ENCODE measurements around the gene PDE9A.
"Not testable (repeated sequence)": the region's sequence is repeated elsewhere in the genome, so short reads cannot be mapped to it uniquely, and the experiment has no call there.

The PDE9A gene

DNA sequence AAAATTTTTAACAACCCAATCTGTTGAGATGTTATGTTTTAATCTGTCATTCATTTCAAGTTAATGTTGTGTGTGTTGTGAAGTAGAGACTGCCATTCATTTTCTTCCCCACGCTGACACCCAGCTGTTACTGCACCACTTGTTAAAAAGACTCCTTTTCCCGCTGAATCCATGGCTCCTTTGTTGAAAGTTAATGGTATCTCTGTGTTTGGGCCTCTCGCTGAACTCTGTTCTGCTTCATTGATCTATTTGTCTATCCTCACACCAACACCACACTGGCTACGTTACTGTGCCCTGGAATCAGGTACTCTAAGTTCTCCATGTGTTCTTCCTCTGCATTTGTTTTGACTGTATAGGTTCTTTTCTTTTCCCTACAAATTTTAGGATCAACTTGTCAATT is 58.2 kb downstream of the PDE9A start:
- no peak overlapping the region for H3K18ac ChIP-seq (ENCODE audit: low read length)
- no CpG with 5 or more reads among the region's 4 CpGs for WGBS (ENCODE audit: extremely low coverage, insufficient coverage, insufficient read length)
- no peak overlapping the region for H3K9ac ChIP-seq (ENCODE audit: low read length)
- no peaks in the 10 kb centered on the region for H3K4me1 ChIP-seq (ENCODE audit: control insufficient read depth in 1 of 2, insufficient read depth in 2 of 2, low read length in 2 of 2)
- H3K4ac ChIP-seq (ENCODE audit: low read depth, low read length) = no peak overlapping the region
- no peak overlapping the region for H4K8ac ChIP-seq (ENCODE audit: low read depth, low read length)
- peaks cover 2% of the 10 kb centered on the region for H3K9me3 ChIP-seq (ENCODE audit: insufficient read depth, low read depth, low read length)
- H2AK5ac ChIP-seq (ENCODE audit: low read length) = no peak overlapping the region
- DNase-seq = no peak
- no peak overlapping the region for H2BK12ac ChIP-seq (ENCODE audit: low read length)
- H4K91ac ChIP-seq (ENCODE audit: low read depth, low read length) = no peak overlapping the region
- no peak overlapping the region for H2BK120ac ChIP-seq (ENCODE audit: insufficient read depth, low read length, poor library complexity)
- H3K4me3 ChIP-seq (ENCODE audit: low read depth, low read length) = no peak overlapping the region
- no peaks in the 10 kb centered on the region for H3K79me2 ChIP-seq (ENCODE audit: control insufficient read depth, insufficient read depth, low read length, poor library complexity)
- H3K27me3 ChIP-seq (ENCODE audit: insufficient read depth, low read length) = no peaks in the 10 kb centered on the region
- H3K79me1 ChIP-seq (ENCODE audit: low read length) = no peaks in the 10 kb centered on the region
- no peak overlapping the region for H3K23ac ChIP-seq (ENCODE audit: low read length)
- H2AFZ ChIP-seq (ENCODE audit: insufficient read depth, low read length, poor library complexity) = no peak overlapping the region
- no peak overlapping the region for H3K27ac ChIP-seq (ENCODE audit: low read depth, low read length)
- no peak overlapping the region for H2BK5ac ChIP-seq (ENCODE audit: low read depth, low read length, poor library complexity)
- no peak overlapping the region for H3K14ac ChIP-seq (ENCODE audit: low read length)
- no peak overlapping the region for H3K4me2 ChIP-seq (ENCODE audit: low read length)
- H3K36me3 ChIP-seq (ENCODE audit: control insufficient read depth in 1 of 2, insufficient read depth in 2 of 2, low read length in 2 of 2) = peaks cover 0 to 2% of the 10 kb centered on the region in 2 experiments
- no peak overlapping the region for H4K12ac ChIP-seq (ENCODE audit: low read depth, low read length)

DNA sequence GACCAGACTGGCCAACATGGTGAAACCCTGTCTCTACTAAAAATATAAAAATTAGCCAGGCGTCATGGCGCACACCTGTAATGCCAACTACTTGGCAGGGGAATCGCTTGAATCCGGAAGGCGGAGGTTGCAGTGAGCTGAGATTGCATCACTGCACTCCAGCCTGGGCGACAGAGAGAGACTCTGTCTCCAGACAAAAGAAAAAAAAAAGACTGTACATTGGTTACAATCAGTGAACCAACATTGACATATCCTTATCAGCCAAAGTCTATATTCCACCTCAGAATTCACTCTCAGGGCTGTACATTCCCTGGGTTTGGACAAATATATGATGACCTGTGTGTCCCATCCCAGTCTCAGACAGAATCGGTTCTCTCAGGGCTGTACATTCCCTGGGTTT is 62.0 kb downstream of the PDE9A start:
- H3K79me1 ChIP-seq (ENCODE audit: low read length); H4K12ac ChIP-seq (ENCODE audit: low read depth, low read length): not testable (repeated sequence)
- no CpG with 5 or more reads among the region's 7 CpGs for WGBS (ENCODE audit: extremely low coverage, insufficient coverage, insufficient read length)

GRCh38 chr21:42716074-42716473 is 62.7 kb downstream of the PDE9A start:
- Histone ChIP-seq H4K12ac (ENCODE audit: low read depth, low read length) (no peak overlapping the region), H4K91ac (ENCODE audit: low read depth, low read length) (no peak overlapping the region), H3K79me1 (ENCODE audit: low read length) (no peaks in the 10 kb centered on the region), H3K4ac (ENCODE audit: low read depth, low read length) (no peak overlapping the region), H2AFZ (ENCODE audit: insufficient read depth, low read length, poor library complexity) (no peak overlapping the region), H3K14ac (ENCODE audit: low read length) (no peak overlapping the region), H3K23ac (ENCODE audit: low read length) (peak overlapping the region; percentile 31), H3K4me2 (ENCODE audit: low read length) (no peak overlapping the region), H4K8ac (ENCODE audit: low read depth, low read length) (no peak overlapping the region), H3K9me3 (ENCODE audit: insufficient read depth, low read depth, low read length) (no peaks in the 10 kb centered on the region), H2BK12ac (ENCODE audit: low read length) (no peak overlapping the region), H3K79me2 (ENCODE audit: control insufficient read depth, insufficient read depth, low read length, poor library complexity) (no peaks in the 10 kb centered on the region), H3K36me3 (ENCODE audit: control insufficient read depth in 1 of 2, insufficient read depth in 2 of 2, low read length in 2 of 2) (no peaks in the 10 kb centered on the region), H3K27me3 (ENCODE audit: insufficient read depth, low read length) (no peaks in the 10 kb centered on the region), H2BK120ac (ENCODE audit: insufficient read depth, low read length, poor library complexity) (no peak overlapping the region), H3K18ac (ENCODE audit: low read length) (no peak overlapping the region), H3K27ac (ENCODE audit: low read depth, low read length) (no peak overlapping the region), H2BK5ac (ENCODE audit: low read depth, low read length, poor library complexity) (no peak overlapping the region), H2AK5ac (ENCODE audit: low read length) (no peak overlapping the region), H3K9ac (ENCODE audit: low read length) (no peak overlapping the region), H3K4me3 (ENCODE audit: low read depth, low read length) (no peak overlapping the region), H3K4me1 (ENCODE audit: control insufficient read depth in 1 of 2, insufficient read depth in 2 of 2, low read length in 2 of 2) (no peaks in the 10 kb centered on the region)
- no CpG with 5 or more reads among the region's 3 CpGs for WGBS (ENCODE audit: extremely low coverage, insufficient coverage, insufficient read length)
- DNase-seq = no peak

More for the DNA sequence above, 62.0 kb downstream of the PDE9A start:
- H3K27ac ChIP-seq (ENCODE audit: low read depth, low read length); H3K14ac ChIP-seq (ENCODE audit: low read length); H3K9me3 ChIP-seq (ENCODE audit: insufficient read depth, low read depth, low read length); H2BK120ac ChIP-seq (ENCODE audit: insufficient read depth, low read length, poor library complexity); H2AK5ac ChIP-seq (ENCODE audit: low read length); H3K9ac ChIP-seq (ENCODE audit: low read length); H2AFZ ChIP-seq (ENCODE audit: insufficient read depth, low read length, poor library complexity); H3K4me2 ChIP-seq (ENCODE audit: low read length); DNase-seq; H3K18ac ChIP-seq (ENCODE audit: low read length); H3K4ac ChIP-seq (ENCODE audit: low read depth, low read length); H4K8ac ChIP-seq (ENCODE audit: low read depth, low read length); H3K79me2 ChIP-seq (ENCODE audit: control insufficient read depth, insufficient read depth, low read length, poor library complexity); H3K4me1 ChIP-seq (ENCODE audit: control insufficient read depth in 1 of 2, insufficient read depth in 2 of 2, low read length in 2 of 2); H3K4me3 ChIP-seq (ENCODE audit: low read depth, low read length); H3K36me3 ChIP-seq (ENCODE audit: control insufficient read depth in 1 of 2, insufficient read depth in 2 of 2, low read length in 2 of 2); H2BK12ac ChIP-seq (ENCODE audit: low read length); H2BK5ac ChIP-seq (ENCODE audit: low read depth, low read length, poor library complexity); H4K91ac ChIP-seq (ENCODE audit: low read depth, low read length); H3K23ac ChIP-seq (ENCODE audit: low read length); H3K27me3 ChIP-seq (ENCODE audit: insufficient read depth, low read length): not testable (repeated sequence)

GRCh38 chr21:42720484-42720883 is 67.1 kb downstream of the PDE9A start:
- H2BK5ac ChIP-seq (ENCODE audit: low read depth, low read length, poor library complexity); H3K4me3 ChIP-seq (ENCODE audit: low read depth, low read length); H3K27ac ChIP-seq (ENCODE audit: low read depth, low read length); H3K9ac ChIP-seq (ENCODE audit: low read length); H3K9me3 ChIP-seq (ENCODE audit: insufficient read depth, low read depth, low read length); H3K4me1 ChIP-seq (ENCODE audit: control insufficient read depth in 1 of 2, insufficient read depth in 2 of 2, low read length in 2 of 2); H4K12ac ChIP-seq (ENCODE audit: low read depth, low read length); H3K79me1 ChIP-seq (ENCODE audit: low read length); H3K23ac ChIP-seq (ENCODE audit: low read length); H3K4me2 ChIP-seq (ENCODE audit: low read length); H2BK120ac ChIP-seq (ENCODE audit: insufficient read depth, low read length, poor library complexity); DNase-seq; H2AFZ ChIP-seq (ENCODE audit: insufficient read depth, low read length, poor library complexity); H4K91ac ChIP-seq (ENCODE audit: low read depth, low read length); H3K4ac ChIP-seq (ENCODE audit: low read depth, low read length); H4K8ac ChIP-seq (ENCODE audit: low read depth, low read length); H2AK5ac ChIP-seq (ENCODE audit: low read length); H3K36me3 ChIP-seq (ENCODE audit: control insufficient read depth in 1 of 2, insufficient read depth in 2 of 2, low read length in 2 of 2); H3K79me2 ChIP-seq (ENCODE audit: control insufficient read depth, insufficient read depth, low read length, poor library complexity); H3K18ac ChIP-seq (ENCODE audit: low read length); H2BK12ac ChIP-seq (ENCODE audit: low read length); H3K27me3 ChIP-seq (ENCODE audit: insufficient read depth, low read length); H3K14ac ChIP-seq (ENCODE audit: low read length): not testable (repeated sequence)
- WGBS (ENCODE audit: extremely low coverage, insufficient coverage, insufficient read length) = no CpG with 5 or more reads among the region's 12 CpGs

All from trophoblast cell (in vitro differentiated cells and primary cell).